K562 (cell line): ENCODE measurements around the gene RNF145.

Experiments used
- CTCF ChIP-seq, 3 experiments: IDR thresholded peaks in 2 of 3; conservative IDR thresholded peaks in 1 of 3; 2 replicates each; pipeline ENCODE4 v1.5.1; 2011 to 2012; ENCODE audit warnings: low read length in 3 of 3, mild to moderate bottlenecking in 3 of 3, control low read depth in 2 of 3, improper control_type of control experiment in 1 of 3, inconsistent platforms in 1 of 3, low read depth in 1 of 3, mixed read lengths in 1 of 3, moderate library complexity in 1 of 3; ENCODE audit not compliant: insufficient read depth in 2 of 3
- SNAPC5 ChIP-seq: fragments of 250-450 bp; sonication (Bioruptor Pico); IDR thresholded peaks from 2 replicates; pipeline ENCODE4 v1.8.0; 2021; ENCODE audit warnings: moderate library complexity, mild to moderate bottlenecking, inconsistent platforms

DNA sequence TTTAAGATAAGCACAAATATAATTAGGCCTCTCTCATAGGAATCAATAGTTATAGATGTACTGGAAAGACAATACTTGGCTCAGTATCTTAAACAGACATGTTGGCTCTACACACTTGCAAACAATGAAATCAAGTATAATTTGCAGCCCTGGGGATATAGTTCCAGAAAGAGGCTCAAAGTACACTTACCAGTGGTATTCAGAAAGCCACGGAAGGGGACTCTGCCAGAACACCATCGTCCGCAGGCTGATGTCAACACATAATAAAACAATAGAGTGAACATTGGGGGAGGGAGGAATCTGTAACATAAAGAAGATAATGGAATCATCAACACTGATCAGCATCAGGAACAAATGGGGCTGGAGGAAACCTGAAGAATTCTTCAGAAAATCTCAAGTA lies 78.5 kb downstream of the RNF145 start:
- TF ChIP-seq CTCF (IDR thresholded peaks at IDR 0.05 in 2 of 3, conservative IDR thresholded peaks at IDR 0.05 in 1 of 3; ENCODE audit: insufficient read depth in 2 of 3, low read depth in 1 of 3, low read length in 3 of 3) (no peak), SNAPC5 (no peak)
